ENCODE measurements around the gene RNLS. TPM values are rescaled to one million over a fixed set of nuclear protein-coding genes. Genes with fewer than 3 reads are reported as not detected.
A peak's percentile ranks its signal among the peaks of the same experiment; 100 is the strongest.

RNLS gene
- polyA plus RNA-seq (2014; cell fraction: cytosol; rRNA removed), result 0.20 TPM in 1 of 2 replicates, not detected in the other
- polyA plus RNA-seq (2014; cell fraction: nucleus; rRNA removed), result not detected in 2 replicates

DNA sequence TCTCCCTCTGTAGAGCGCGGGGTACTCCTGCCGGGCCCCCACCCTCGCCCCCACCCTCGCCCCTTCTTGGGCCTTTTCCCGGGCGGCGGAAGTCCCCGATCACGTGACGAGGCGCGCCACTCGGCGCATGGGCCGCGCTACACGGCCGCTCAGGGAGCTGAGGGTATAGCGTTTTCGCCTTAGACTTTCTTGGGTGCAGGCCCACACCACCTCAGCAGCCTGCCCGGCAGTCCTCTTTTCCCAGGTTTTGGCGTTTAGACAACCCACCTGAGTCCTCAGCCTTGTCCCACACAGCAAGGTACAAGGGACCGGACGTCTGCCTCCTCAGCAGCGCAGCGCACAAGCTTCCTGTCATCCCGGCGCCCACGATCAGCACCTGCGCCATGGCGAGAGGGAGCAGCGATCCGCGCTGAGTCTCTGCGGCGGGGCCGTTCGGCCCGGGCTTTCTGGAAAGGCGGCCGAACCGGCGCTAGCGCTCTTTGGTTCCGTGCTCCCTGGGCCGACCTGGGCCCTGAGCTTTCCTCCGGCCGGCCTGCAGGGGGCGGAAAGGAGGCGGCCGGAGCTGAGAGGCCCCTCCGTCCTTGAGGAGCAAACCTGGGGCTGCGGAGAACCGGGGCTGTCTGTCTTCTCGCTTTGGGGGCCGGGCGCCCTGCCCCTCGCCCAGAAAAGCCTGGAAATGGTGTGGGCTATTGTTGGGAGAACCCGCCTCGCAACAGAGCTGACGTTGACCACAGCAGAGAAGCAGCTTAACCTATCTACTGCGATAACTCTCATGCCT lies at the start of gene RNLS:
Gene RNLS, minus strand, starts transcription at position 513 of the 778 bp plus-strand sequence.
- DNase-seq (ENCODE audit: low spot score), result no peak

DNA sequence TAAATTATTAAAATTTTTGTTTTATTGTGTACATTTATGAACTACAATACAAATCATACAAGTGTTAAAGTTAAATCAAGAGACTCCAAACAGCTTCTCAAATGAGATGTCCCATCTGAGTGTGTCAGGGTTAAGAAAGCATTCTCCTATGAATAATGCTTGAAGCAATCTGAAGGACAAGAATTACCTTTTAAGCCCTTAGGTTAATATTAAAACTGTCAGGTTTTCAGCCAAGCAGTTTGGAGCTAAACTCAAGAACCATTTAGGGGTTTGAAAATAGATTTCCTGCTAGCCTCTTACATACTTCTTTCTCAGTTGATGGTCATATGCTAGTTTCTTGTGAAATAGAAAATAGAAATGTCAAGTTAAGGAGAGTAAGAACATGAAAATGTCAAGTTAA lies 41.7 kb upstream of the RNLS start:
- DNase-seq (ENCODE audit: low spot score), result no peak

DNA sequence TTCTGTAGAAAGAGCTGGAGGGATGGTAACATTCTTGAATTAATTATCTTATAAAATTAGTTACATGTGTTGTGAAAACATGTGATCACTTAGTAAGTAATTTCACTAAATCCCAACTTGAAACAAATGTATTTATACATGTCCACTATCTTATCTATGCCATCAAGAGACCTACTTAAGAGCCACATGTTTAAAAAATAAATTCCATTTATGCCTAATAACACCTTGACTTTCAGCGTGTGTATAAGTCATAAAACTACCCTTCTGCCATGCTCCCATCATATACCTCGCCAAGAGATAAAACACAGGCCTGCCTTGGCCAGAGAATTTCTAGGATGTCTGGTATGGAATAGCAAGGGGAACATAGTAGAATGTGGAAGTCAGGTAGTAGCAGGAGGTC lies 40.7 kb upstream of the RNLS start:
- no peak for DNase-seq (ENCODE audit: low spot score)

DNA sequence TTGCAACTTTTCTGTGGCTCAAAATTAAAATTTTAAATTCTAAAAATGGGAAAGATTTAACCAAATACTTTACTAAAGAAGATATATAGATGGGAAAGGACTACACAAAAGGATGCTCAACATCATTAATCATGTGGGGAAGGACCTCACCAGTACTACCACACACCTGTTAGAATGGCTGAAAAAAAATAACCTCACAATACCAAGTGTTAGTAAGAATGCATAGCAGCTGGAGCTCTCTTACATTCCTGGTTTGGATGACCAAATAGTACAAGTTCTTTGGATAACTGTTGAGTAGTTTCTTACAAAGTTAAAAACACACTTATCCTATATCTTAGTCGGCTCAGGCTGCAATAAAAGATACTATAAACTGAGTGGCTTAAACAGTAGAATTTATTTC lies 37.3 kb upstream of the RNLS start:
- DNase-seq (ENCODE audit: low spot score), result no peak

DNA sequence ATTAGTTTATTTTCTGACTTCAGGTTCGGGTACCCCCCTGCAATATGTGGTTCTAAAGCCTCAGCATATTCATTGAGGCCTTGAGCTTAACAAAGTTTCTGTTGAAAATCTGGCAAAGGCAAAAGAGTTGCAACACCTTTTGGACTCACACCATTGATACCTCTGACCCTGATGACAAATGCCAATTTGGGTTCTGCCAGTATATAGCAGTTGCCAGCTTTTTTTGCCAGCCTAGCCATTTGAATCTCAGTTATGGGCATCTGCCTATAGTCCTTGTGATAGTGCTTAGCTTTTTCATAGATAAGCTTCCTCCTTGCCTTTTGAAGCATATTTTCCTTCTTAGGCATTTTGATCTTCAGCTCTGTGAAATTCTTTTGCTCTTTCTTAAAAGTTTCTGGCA lies 35.4 kb upstream of the RNLS start:
- no peak for DNase-seq (ENCODE audit: low spot score)

DNA sequence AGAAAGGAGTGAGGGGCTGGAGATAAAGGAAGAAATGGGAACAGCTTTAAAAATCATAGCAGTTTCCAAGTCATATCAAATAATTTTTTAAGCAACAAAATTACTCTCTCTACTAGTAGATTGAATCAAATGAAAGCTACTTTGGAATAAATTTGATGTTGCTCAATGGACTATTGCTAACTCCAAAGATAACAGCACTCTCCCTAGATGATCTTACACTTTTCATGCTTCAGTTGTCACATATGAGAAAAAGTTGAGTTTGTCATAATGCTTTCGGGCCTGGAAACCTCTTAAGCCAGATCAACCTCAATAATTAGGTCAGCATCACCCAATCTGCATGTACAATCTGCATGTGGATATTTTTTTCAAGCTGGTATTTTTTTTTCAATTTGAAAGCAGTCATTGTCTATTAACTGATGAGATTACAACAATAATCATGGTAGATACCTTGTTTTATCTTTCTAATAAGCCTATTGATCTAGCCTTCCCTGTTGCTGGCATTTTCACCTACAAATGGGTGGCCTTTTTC lies 34.7 kb upstream of the RNLS start:
- peak; percentile 28 for DNase-seq (ENCODE audit: low spot score)

DNA sequence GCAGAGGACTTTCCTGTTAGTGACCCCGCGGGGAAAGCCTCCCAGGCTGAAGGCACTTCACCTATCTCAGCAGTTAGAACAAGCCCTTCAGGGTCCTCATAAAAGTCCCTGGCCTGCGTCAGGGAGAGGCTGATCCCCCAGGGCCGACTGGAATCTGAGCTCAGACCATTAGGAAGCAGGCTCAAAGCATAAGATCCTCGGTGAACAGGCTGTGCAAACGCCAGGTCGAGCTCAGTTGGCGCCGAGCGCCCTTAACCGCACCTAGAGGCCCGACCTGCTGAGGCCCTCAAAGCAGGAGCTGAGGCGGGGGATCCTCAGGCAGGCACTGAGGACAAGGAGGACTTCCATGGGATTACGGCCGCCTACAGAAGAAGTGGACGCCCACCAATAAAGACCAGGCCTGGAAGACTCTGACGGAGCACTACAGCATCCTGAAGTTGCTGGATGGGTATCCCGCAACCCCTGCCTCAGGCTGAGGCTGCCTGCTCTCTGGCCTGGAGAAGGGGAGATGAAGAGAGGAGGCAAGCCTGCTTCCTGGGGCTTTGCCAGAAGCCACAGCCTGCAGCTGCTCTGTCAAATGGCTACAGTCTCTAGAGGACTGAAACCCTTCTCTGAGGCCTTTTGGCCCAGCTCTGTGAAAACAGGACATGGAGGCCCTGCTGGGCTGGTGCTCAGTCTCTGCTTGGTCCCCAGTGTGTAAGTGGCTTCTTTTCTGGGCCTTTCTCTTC lies 33.3 kb upstream of the RNLS start:
- DNase-seq (ENCODE audit: low spot score), result no peak

DNA sequence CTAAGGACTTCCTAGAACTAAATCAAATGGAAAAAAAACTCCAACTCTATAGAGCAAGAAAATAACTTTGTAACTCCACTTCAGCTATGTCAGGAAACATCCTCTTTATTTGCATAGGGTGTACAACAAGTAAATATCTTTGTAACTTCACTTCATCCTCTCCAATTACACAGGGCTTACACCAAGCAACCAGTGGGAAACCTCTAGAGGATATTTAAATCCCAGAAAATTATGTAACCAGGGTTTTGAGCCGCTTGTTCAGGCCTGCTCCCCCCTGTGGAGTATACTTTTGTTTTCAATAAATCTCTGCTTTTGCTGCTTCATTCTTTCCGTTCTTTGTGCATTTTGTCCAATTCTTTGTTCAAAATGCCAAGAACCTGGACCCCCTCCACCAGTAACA lies 25.7 kb upstream of the RNLS start:
- no peak for DNase-seq (ENCODE audit: low spot score)

DNA sequence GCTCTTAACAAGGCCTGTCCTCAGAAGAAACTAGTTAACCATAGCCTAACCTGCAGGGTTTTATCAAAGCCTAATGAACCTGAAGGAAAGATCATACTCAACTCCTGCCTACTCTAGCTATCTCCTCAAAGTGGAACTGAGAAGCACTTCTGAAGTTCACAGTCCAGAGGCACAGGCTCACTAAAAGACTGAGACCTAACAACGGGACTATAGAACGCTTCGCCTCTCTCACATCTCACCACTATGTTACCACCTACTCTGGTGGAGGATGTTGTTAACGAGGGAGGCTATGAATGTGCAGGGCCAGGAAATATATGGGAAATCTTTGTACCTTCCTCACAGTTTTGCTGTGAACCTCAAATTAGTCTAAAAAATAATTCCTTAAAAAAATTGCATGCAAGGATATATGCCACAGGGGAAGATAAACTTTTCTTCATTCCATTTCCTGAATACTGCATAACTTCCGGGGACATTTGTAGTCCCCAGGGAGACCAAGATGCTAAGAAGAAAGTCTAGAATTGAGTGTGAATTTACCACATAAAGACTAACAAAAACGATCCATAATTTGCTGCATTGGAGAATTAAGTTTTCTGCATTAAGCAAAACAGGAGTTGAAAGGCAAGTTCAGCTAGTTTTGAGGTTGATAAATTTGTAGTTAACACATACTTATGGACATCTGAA lies 25.1 kb upstream of the RNLS start:
- no peak for DNase-seq (ENCODE audit: low spot score)

DNA sequence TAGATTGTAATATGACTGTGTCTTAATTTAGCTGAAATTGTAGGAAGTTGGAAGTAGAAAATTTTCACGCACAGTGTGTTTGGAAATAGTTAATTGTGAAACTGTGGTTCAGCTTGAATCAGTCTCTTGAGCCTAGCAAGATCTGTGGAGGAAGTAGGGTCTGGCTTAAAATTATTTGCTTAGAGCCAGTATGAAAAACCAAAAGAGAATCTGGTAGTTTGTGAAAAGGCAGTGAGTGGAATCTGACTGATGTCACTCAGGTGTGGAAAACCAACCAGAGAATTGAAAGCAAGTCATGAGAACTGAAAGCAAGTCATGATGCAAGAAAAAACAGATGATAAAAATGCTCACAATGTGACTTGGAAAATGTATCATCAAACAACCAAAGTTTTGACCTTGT lies 14.9 kb upstream of the RNLS start:
- DNase-seq (ENCODE audit: low spot score), result no peak

DNA sequence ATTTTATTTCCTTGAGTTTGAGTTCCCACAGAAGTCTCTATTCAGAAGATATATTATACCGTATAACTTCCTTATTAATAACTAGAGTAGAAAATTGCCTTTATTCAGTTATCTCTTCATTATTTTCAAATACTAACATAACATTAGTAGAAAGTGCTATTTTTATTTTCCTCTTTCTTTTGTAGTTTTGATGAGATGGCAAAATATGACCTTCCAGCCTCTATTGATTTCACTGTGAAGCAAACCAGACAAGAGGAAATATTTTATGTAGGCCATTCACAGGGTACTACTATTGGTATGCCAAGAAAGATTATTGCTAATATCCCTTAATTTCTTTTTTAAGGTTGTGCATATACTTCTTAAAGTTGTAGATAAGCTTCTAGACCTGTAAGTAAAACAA lies 11.4 kb upstream of the RNLS start:
- DNase-seq (ENCODE audit: low spot score), result no peak

DNA sequence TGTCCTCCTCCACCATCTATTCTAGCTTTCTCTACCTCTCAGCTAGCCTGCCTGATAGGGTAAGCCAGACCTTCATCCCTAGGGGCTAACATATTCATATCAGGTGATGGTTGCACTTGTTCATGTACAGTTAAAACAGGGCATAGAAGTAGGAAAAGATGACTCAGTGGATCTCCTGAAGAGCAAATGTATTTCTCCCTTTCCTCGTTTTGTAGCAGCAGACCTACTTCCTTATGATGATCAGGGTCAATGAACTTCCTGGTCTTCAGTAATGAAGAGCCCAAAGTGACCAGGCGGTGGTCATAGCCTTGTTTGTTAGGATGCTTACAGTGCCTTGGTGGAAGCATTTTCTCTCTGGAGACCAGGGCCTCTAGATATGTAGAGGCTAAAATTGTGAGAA lies 9.8 kb upstream of the RNLS start:
- DNase-seq (ENCODE audit: low spot score), result no peak

DNA sequence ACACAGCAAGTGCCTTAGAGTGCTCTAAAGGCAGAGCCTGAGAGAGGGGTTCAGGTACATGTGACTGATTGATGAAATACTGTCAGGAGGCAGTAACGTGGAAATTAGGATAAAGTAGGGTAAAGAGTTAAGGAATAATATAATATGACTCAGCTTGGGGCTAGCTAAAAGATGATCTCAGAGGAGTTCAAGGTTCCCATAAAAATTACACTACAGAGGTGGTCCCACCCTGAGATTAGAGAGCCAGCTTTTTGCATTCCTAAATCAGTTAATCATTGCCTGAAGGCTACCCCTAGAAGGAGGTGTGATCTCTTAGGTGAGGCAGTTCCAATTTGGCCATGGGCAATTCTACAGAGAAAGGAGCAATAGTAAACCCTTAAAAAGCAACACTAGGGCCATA lies 9.3 kb upstream of the RNLS start:
- DNase-seq (ENCODE audit: low spot score), result no peak

DNA sequence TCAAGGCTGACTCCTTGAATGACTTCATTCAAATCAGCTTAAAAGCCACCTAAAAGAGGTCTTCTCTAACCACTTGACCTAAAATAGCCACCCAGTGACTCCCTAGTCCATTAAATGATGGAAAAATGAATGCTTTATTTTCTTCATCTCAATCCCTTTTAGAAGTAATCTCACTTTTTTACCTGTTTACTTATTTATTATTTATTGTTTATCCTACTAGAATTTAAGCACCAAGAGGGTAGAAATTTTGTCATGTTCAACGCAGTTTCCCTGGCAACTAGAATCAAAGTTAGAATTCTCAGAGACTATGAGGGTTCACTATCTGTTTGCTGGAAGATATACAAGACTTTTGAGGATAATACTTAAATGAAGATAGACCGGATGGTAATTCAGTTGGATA lies 3.3 kb upstream of the RNLS start, which contains the start of gene LIPJ:
Gene LIPJ, plus strand, starts transcription at position 301 of the 400 bp plus-strand sequence. CDS start 3,926 bp downstream, outside the sequence.
- no peak for DNase-seq (ENCODE audit: low spot score)

DNA sequence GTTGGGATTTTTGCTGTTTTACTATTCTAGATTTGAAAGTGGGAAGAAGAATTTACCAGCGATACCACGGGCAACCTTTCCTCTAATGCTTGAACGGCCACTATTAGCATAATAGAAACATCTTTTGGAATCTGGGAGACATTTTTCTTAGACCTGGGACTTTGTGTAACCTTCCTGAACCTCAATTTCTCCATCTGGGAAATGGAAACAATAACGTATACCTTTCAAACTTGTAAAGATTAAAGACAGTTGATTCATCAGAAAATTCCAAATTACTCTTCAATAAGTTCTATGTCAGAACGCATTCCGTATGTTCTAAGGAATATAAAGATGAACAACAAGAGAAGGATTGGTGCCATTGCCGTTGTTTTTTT lies 453 bp upstream of the RNLS start:
- no peak for DNase-seq (ENCODE audit: low spot score)

DNA sequence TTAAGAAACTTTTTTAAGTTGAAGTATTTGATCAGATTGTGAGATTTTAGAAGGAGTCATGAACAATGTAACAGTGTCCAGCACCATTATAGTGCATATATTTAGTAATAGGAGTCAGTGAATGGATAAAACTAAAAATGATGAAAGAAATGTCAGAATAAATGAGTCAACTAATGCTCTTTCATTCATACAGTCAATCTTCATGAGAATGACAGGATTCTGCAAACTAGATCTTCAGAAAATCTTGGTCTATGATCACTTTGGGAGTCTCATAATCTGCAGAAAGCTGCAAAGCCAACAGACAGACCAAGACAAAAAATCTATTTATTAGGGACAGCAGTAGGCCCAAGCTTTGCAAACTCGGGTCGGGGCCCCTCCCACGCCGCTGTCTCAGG lies 710 bp downstream of the RNLS start:
- DNase-seq (ENCODE audit: low spot score), result no peak

DNA sequence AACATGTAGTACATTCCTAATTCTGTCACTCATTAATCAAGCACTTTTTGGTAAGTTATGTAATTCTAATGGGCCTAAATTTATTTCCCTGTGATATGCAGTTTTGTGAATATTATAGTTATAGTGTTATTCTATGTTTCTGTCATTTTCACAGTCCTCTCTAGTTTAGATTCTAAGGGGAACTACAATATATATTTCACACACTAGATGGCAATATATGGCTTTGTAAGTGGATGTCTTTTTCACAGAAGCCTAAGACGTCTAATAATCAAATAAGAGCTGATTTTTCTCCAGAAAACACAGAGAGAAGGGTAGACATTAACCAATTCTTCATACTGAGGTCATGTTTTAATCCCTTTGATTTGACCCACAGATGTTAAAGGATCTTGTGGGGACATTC lies 18.0 kb downstream of the RNLS start:
- peak; percentile 24 for DNase-seq (ENCODE audit: low spot score)

DNA sequence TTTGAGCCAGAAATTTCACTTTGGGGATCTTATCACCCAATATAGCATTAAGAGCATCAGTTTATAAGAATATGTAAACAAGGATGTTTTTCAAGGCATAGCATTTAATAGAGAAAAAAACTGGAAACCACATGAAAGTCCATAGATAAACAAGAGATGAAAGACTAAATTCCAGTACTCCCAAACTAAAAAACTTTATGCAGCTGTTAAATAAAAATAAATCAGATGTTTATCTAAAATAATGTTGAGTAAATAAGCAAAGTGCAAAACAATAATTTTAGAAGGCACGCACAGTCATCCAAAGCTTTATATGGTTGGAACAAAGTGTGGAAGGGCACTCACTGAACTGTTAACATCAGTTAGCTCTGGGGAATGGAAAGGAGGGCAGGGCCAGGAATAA lies 21.0 kb downstream of the RNLS start:
- no peak for DNase-seq (ENCODE audit: low spot score)

DNA sequence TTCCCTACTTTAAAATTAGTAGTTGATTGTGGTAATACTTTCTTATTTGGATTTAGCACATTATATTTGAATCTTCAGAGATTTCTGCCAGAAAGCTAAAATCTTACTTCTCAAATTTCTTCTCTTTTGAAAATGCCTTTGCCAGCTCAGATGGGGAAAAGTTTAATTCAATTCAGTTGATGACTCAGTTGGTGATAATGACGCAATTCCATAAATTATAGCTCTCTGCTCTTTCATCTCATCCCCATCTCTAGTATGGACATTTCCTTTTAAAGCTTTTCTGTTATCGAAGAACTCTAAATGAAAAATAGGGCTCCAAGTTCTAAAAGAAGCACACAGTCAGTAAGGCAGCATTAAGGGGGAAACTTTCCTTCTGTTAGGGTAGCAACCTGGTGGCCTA lies 25.5 kb downstream of the RNLS start:
- DNase-seq (ENCODE audit: low spot score), result no peak

DNA sequence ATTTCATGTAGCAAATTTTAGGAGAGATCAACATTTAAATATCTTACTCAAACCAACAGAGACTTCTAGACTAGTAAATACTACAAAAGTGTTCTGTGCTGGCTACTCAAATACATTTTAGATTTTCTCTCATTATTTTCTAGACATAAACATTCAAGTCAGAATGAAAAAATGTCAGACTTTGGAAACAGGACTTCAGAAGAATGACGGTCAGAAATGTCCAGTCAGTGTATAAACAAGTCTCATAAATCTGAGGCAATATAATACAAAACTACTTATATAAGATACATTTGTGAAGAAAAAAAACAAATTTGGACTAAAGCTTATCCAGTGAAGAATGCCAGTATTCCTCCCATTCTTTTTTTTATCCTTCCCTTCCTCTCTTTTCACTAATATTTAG lies 25.9 kb downstream of the RNLS start:
- DNase-seq (ENCODE audit: low spot score), result no peak

DNA sequence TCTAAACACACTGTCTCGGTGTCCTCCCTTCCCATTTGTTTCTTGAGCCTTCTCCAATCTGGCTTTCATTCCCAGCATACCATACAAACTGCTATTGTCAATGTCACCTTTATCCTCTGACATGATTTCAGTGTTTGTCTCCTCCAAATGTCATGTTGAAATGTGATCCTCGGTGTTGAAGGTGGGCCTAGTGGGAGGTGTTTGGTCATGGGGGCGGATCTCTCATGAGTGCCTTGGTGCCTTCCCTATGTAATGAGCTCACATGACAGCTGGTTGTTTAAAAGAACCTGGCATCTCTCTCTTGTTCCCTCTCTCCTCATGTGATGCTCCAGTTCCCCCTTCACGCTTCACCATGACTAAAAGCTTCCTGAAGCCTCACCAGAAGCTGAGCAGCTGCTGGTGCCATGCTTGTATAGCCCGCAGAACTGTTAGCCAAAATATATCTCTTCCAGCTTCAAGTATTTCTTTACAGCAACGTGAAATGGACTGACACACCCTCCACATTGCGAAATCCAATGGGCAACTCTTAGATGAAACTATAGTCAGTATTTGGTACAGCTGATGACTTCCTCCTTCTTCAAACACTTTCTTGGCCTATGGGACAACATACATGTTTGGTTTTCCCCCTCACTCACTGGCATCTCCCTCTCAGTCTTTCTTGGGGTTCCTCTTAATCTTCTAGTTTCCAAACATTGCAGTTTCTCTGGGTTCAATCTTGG lies 27.8 kb downstream of the RNLS start:
- DNase-seq (ENCODE audit: low spot score), result no peak

Data from SK-N-DZ (cell line).